ENCODE data around the gene ST3GAL5.
"Not testable (repeated sequence)": the region's sequence is repeated elsewhere in the genome, so short reads cannot be mapped to it uniquely, and the experiment has no call there.

ST3GAL5 gene

GRCh38 chr2:85888684-85889626, at the start of gene ST3GAL5:
Gene ST3GAL5, minus strand, starts transcription at chr2:85888990. Its CDS starts 85 bp downstream, at chr2:85888905.
- peak; percentile 87 for DNase-seq

DNA sequence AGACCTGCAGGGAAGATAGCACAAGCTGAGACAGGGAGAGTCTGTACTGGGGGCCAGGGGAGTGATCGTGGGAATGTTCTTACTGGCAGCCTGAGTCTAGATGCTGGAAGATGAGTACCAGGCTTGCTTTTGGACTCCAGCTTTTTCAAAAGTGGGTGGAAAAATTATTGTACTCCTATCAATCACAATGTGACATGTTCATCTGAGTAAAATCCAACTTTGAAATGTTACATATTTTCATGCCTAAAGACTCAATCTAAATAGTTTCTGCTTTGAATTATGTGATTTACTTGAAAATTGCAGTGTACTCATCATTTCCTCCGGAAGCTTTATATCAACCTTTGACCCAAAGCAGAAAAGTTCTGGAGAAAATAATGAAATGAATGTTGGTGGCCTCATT, 49.7 kb upstream of the ST3GAL5 start:
- no peak for DNase-seq

GRCh38 chr2:85937069-85937439, 48.3 kb upstream of the ST3GAL5 start:
- no peak for DNase-seq

DNA sequence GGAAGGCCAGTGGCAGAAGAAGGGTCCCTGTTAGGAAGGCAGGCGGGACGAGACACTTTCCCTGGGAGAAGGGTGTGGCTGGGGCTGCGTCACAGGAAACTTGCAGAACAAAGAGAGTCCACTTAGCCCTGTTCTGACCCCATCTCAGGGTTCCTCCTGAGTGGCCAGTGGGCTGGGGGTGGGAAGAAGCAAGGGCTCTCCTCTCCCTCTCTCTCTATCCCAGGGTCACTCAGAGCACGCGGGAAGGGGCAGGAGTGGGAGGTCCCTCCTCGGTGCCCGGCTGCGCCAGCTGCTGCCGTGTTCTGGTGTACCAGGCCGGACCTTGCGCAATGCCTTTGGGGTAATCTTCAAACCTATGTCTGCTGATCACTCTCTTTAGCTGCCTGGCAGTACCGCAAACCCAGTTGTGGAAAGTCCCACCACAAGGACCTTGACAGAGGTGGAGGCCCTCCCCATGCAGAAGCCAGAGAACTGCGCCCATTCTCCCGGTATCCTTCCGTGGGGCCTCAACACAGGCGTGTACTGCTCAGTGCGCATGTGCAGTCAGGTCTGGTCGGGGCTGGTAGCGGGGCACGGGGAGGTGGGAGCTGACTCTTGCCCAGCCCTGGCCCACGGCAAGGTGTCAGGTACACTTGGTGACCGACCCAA, 47.8 kb upstream of the ST3GAL5 start:
- no peak for DNase-seq

DNA sequence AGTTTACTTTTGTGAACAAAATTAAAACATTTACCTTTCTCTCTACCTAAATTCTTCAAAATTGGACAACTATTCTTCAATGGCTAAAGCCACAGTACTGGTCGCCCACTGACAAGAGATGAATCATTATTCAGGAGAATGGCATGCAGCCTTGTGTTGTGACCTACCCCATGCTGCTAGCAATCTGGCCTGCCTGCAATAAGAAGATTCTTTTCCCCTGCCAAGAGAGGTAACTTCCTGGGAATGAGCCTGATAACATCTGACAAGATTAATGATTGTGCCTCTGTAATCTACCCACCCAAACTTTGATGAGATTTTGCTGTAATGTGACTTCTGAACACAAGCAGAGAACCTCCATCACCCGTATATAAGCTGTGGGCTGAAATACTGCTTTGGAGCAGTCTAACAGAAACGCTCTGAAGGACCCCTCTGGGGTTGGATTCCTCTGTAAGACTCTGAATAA, 47.0 kb upstream of the ST3GAL5 start:
- peak; percentile 88 for DNase-seq

- no peak for DNase-seq
Observed at GRCh38 chr2:85935170-85935745, 46.5 kb upstream of the ST3GAL5 start.

DNA sequence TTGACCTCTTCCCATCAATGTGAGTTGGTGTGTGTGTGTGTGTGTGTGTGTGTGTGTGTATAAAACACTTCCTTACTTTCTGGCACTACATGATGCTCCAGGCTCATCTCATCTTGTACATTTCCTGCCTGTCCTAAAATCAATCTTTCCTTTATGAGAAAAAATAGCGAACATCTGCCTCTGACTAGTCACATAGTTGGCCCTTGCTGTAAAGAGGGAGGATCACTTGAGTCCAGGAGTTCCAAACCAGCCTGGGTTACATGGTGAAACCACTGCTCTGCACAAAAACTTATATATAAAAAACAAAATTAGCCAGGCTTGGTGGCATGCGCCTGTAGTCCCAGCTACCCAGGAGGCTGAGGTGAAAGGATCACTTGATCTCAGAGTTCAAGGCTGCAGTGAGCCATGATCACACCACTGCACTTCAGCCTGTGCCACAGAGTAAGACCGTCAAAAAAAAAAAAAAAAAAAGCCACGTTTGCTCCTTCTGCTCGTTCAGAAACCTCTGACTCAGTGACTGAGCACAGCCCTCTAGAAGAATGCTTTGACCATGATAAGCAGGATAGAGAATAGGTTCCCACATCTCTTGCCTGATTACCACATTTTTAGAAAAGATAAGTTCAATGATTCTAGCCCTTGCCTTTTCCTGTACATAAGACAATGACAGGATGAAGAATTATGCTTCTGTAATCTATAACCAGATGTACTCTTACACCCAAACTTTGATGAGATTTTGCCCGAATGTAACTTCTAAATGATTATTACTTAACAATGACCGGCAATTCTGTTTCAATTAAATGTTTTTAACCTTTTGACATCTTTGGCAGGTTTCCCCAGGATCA, 45.2 kb upstream of the ST3GAL5 start:
- peak; percentile 87 for DNase-seq

- DNase-seq, result not testable (repeated sequence)
Observed at GRCh38 chr2:85931151-85931550, 42.4 kb upstream of the ST3GAL5 start.

DNA sequence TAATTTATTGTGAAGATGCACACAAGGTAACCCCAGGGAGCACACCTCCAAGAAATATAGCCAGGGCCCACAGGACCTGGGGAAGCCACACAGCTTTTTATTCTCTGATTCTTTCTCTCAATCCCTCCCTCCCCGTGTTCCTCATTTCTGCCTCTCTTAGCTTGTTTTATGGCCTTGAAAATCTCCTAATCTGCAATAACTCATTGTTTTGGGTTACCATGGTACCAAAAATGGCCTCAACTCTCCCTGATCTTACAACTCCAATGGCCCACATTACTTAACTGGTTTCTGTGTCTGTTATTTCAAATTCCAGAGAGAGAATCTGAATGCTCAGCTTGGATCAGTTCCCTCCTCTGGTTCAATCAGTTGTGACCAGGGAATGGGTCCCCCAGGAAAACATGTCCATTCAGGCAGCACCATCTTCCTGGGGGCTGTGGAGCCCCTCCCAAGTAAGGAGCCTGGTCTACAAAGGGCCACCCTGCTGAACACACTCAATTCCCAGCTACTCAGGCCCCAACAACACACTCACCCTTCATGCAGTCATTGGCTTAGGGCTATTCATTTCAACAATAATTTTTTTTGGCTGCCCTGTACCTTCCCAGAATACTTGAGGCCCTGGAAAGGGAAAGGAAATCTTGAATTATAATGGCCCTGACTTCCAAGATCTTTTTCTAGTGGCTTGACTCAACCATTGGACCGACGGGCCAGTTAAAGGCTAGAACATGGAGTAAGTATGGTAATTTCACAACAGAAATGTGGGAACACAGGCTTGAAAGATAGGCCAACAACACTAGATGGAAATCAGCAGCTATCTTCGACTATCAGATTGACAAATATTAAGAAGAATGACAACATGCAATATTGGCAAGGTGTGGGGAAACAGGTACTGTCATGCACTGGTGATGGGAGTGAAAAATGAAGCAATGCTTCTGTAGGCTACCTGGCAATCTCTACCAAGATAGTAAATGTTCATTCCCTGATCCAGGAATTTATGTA, 41.6 kb upstream of the ST3GAL5 start:
- no peak for DNase-seq

DNA sequence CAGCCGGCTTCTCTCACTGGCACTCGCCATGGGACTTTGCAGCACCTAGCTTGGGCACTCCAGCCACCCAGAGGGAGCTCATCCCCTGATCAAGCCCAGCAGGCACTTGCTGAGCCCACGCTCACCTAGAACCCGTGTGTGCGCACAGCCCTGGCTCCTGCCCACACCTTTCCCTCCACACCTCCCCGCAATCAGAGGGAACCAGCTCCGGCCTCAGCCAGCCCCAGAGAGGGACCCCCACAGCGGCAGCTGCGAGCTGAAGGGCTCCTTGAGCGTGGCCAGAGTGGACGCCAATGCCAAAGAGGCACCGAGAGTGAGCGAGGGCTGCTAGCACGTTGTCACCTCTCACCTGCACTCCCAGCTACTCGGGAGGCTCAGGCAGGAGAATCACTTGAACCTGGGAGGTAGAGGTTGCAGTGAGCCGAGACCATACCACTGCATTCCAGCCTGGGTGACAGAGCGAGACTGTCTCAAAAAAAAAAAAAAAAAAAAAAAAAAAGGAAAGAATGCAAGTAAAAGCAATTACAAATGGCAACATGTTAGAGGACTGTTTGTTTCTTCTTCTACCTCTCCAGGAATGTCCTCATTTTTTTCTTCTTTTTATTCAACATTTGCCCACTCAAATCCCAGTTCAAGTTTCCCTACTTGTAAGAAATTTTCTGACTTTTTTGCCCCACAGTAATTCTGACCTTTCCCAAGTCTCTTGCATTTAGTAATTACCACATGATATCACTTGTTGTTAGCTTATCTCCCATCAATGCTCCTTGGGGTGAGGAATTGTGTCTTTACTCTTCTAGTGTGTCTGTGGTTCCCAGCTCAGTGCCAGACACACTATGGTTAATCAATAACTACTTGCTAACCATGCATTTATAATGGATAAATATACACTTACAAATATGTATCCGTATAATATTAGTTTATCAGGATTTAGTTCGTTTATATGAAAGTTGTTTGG, 40.6 kb upstream of the ST3GAL5 start:
- no peak for DNase-seq

DNA sequence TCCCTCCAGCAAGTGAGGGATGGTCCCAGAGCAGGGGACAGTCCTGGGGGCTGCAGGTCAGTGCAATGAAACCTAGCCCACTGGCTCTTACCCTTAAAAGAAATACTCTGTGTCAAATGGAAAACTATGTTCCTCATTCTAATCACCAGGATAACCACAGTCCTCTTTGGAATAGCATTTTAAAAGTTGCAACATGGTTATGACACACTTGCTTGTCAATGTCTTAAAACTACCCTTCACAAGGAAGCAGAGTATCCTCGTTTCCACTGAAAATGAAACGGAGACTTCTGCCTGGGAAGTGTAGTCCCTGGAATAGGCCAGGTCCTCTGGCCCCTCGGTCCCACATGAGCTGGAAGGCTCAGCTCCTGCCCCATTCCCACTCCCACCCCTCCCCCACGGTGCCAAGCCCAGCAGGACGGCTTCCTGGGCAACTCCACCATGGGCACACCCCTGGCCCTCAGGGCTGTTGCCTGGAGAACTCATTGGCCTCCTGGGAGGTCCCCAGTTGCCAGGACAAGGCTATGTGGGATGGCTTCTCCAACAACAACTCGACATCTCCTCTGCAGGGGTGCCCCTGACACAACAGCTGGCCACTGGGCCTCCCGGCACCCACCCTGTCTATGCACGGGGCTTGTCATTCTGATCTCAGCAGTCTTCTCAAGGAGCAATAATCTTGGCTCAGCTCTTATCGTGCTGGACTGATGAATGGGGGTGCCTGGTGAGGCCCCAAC, 38.3 kb upstream of the ST3GAL5 start:
- DNase-seq, result no peak

DNA sequence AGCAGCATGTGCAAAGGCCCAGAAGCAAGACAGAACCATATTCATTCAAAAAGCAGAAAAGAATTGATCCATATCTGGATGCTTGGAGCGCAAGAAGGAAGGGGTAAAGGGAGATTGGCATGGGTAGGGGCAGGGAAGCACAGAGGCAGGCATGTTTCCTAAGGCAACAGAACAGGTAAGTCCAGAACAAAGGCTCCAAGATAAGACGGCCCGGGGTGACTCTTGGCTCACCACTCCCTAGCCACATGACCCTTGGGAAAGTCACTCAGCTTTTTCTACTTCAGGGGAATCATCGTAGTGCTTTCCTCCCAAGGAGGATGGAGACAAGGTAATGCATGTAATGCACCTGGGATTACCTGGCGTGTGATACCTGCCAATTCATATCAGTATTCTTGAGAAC, 37.7 kb upstream of the ST3GAL5 start:
- DNase-seq, result no peak

DNA sequence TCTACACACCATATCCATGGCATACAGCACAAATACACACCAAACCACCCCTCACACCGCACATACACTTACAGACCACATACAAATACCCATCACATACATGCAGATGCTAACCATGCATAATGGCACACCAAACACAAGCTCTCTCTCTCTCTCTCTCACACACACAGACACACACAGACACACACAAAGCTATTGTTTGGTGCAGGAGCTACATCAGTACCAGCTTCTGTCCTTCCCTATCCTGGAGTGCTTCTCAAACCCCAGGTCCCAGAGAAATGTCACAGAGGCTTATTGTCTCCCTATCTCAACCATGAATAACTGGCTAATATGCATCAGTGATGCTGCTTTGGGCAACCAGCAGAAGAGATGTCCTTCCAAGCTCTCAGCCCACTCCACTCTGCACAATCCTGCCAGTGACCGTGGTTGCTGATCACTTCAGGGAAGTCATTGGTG, 36.5 kb upstream of the ST3GAL5 start:
- no peak for DNase-seq

- DNase-seq, result peak; percentile 32
Observed at GRCh38 chr2:85924522-85924921, 35.7 kb upstream of the ST3GAL5 start.

DNA sequence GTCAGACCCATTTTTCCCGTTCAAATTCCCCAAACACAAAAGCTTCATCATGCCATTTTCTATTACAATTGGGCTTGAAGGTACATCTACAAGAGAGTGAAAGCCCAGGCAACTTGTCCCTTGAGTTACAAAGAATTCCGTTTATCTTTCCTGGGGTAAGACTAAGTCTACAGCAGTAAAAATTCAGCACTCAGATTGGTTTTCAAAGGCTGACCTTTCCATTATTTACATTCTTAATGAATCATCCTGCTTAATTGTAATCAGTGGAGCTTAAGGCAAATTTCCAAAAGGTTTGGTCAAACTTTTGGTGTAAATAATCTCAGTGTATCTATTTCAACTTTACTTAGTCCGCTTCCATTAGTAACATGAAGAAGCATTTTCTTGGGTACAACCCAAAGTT, 33.4 kb upstream of the ST3GAL5 start:
- DNase-seq, result no peak

- DNase-seq, result no peak
Observed at GRCh38 chr2:85921659-85922058, 32.9 kb upstream of the ST3GAL5 start.

GRCh38 chr2:85920810-85921545, 32.2 kb upstream of the ST3GAL5 start:
- DNase-seq, result peak; percentile 79

DNA sequence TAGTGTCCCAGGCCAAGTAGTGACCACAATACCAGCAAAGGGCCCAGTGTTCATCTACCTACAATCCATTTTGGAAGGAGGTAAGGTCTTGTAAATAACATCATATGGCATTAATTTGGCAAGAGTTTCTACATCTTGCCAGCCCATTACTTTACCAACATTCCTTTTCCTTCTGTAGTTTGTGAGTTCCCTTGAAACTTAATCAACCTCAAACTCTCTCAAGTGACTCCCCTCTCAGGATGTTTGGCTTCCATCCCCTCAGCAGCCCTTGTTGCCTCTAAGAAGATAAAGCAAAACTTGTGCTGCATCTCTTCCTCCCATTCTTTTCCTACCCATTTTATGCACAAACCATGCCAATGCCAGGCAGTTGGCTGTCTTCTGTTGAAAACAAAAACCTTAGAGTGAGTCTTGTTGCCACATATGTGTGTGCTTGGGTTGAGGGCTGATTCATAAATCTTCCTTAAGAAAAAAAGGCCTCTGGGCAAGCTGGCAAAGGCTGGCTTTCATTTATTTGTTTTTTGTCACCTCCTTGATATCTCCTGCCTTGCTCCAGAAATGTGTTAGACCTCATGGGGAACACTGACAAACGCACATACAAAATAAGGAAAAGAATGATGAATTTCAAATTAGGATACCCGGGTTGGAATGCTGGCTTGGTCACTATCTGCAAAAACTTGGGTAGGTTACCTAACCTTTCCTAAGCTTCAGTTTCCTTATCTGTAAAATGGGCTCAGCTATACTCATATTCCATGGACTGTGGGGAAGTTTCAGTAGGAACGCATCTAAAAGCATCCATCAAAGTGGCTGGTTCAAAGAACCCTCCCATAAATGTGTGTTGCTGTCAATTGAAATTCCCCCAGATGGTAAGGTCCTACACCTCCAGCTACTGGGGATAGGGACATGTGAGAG, 29.4 kb upstream of the ST3GAL5 start:
- DNase-seq, result no peak

Measured in fibroblast of skin of right quadriceps (primary cell).